Adrenal gland (tissue), 5 donors: ENCODE data around the gene LGALS8.

Experiments
- POLR2A ChIP-seq, 2 donors: fragments of 450-650 bp; IDR thresholded peaks; one replicate each; pipeline ENCODE4 v1.6.1; 2017; ENCODE audit warnings: antibody characterized with exemption in 2 of 2, mild to moderate bottlenecking in 2 of 2, moderate library complexity in 1 of 2
- TF ChIP-seq, protein P1 (sequence below), 6 experiments: fragments of 450-650 bp in 4 of 6; fragments of 200-600 bp in 2 of 6; sonication (generic) in 1 of 6; IDR thresholded peaks; 1 replicate in 5 of 6; 2 replicates in 1 of 6; pipeline versions ENCODE4 v1.5.1 to v1.8.0; 2016 to 2021; ENCODE audit warnings: antibody characterized with exemption in 6 of 6, mild to moderate bottlenecking in 2 of 6, moderate library complexity in 1 of 6
- donor health status: DM: no; HTN: no; CAD: no.

GRCh38 chr1:236515443-236515958, 8.3 kb upstream of the LGALS8 start:
- TF ChIP-seq, protein P1, sequence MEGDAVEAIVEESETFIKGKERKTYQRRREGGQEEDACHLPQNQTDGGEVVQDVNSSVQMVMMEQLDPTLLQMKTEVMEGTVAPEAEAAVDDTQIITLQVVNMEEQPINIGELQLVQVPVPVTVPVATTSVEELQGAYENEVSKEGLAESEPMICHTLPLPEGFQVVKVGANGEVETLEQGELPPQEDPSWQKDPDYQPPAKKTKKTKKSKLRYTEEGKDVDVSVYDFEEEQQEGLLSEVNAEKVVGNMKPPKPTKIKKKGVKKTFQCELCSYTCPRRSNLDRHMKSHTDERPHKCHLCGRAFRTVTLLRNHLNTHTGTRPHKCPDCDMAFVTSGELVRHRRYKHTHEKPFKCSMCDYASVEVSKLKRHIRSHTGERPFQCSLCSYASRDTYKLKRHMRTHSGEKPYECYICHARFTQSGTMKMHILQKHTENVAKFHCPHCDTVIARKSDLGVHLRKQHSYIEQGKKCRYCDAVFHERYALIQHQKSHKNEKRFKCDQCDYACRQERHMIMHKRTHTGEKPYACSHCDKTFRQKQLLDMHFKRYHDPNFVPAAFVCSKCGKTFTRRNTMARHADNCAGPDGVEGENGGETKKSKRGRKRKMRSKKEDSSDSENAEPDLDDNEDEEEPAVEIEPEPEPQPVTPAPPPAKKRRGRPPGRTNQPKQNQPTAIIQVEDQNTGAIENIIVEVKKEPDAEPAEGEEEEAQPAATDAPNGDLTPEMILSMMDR (IDR thresholded peaks at IDR 0.05), result no peak
- TF ChIP-seq POLR2A (IDR thresholded peaks at IDR 0.05), result no peak
